GM12878 (cell line): Measurements from ENCODE around the gene NUMB. TPM values are rescaled to one million over a fixed set of nuclear protein-coding genes. Genes with fewer than 3 reads are reported as not detected.

ENCODE experiments used
- ATAC-seq: fragments of 200-7000 bp; cut with Tn5 transposase; 3 replicates; pipeline ENCODE4 v1.9.1; 2020; ENCODE audit warnings: mild to moderate bottlenecking, moderate library complexity
- BruUV-seq: library from RNA; stranded (reverse); fragments of 400-500 nt; replicated peaks from 2 replicates; lab custom pipeline; 2021; lab: Mats Ljungman, UMichigan
- CTCF ChIA-PET: fragments of 300-600 bp; sonication (Branson Sonifier 250); formaldehyde crosslinking; extraction: SDS; loops from one replicate; lab custom pipeline; 2021; ENCODE audit warnings: inconsistent platforms; lab: Yijun Ruan, JAX
- POLR2A ChIA-PET: fragments of 350-600 bp; formaldehyde crosslinking; extraction: SDS; loops from one replicate; lab custom pipeline; 2021; ENCODE audit warnings: inconsistent platforms; lab: Charles Lee
- RAD21 ChIA-PET: fragments of 300-600 bp; sonication (Branson Sonifier 250); formaldehyde crosslinking; loops from one replicate; lab custom pipeline; 2023; ENCODE audit warnings: antibody characterized with exemption; ENCODE audit not compliant: unreplicated experiment; lab: Charles Lee
- SMC1A ChIA-PET: fragments of 300-600 bp; sonication (Branson Sonifier 250); formaldehyde crosslinking; loops from one replicate; lab custom pipeline; 2023; ENCODE audit not compliant: unreplicated experiment, uncharacterized antibody; lab: Charles Lee
- DNase-seq: peaks from one replicate; pipeline ENCODE4 v3.0.0-alpha.2; 2011; ENCODE audit warnings: low read depth, low spot score
- FAIRE-seq: peaks from 3 replicates; lab custom pipeline; 2011; peaks lifted over from hg19 to GRCh38; lab: Jason Lieb, UNC
- H2AFZ ChIP-seq: 2 replicates; pipeline ENCODE4 v1.6.0; 2011; ENCODE audit warnings: low read depth, low read length, control low read depth; ENCODE audit not compliant: control insufficient read depth
- H3K27ac ChIP-seq: 2 replicates; pipeline ENCODE4 v1.5.1; 2011; ENCODE audit warnings: control low read depth; ENCODE audit not compliant: control insufficient read depth, insufficient read depth
- H3K27me3 ChIP-seq, 2 experiments: replicated peaks in 1 of 2; 2 replicates each; pipeline versions ENCODE4 v1.6.0 to v1.6.1; 2011; ENCODE audit warnings: low read length in 1 of 2; ENCODE audit not compliant: control insufficient read depth in 2 of 2, insufficient read depth in 2 of 2
- H3K36me3 ChIP-seq, 2 experiments: 2 replicates each; pipeline ENCODE4 v1.5.1; 2011; ENCODE audit warnings: low read length in 1 of 2; ENCODE audit not compliant: control insufficient read depth in 2 of 2, insufficient read depth in 2 of 2
- H3K4me1 ChIP-seq: 2 replicates; pipeline ENCODE4 v1.6.1; 2011; ENCODE audit warnings: mild to moderate bottlenecking, low read length, moderate library complexity, mixed read lengths; ENCODE audit not compliant: control insufficient read depth, insufficient read depth
- H3K4me2 ChIP-seq: 2 replicates; pipeline ENCODE4 v1.6.0; 2011; ENCODE audit warnings: control low read depth; ENCODE audit not compliant: control insufficient read depth, insufficient read depth
- H3K4me3 ChIP-seq: fragments of 200-600 bp; sonication (generic); 2 replicates; pipeline ENCODE4 v1.5.1; 2016
- H3K79me2 ChIP-seq: 2 replicates; pipeline ENCODE4 v1.6.0; 2011; ENCODE audit warnings: low read length; ENCODE audit not compliant: control insufficient read depth, insufficient read depth
- H3K9ac ChIP-seq: 2 replicates; pipeline ENCODE4 v1.8.0; 2011; ENCODE audit warnings: low read length, control low read depth, mixed read lengths; ENCODE audit not compliant: control insufficient read depth, insufficient read depth
- H3K9me3 ChIP-seq: replicated peaks from 3 replicates; pipeline ENCODE4 v1.5.1; 2011; ENCODE audit warnings: mild to moderate bottlenecking, low read length; ENCODE audit not compliant: control insufficient read depth, insufficient read depth
- H4K20me1 ChIP-seq: 2 replicates; pipeline ENCODE4 v1.6.0; 2011; ENCODE audit not compliant: control insufficient read depth, insufficient read depth
- CBX3 ChIP-seq: fragments of 200-600 bp; sonication (generic); IDR thresholded peaks from 2 replicates; pipeline ENCODE4 v1.6.1; 2016; ENCODE audit warnings: low read depth, borderline replicate concordance
- EED ChIP-seq: sonication (generic); IDR thresholded peaks from 2 replicates; pipeline ENCODE4 v1.6.1; 2016; ENCODE audit warnings: antibody characterized with exemption, low read depth
- MEF2B ChIP-seq: fragments of 450-650 bp; IDR thresholded peaks from 2 replicates; pipeline ENCODE4 v1.6.1; 2018; ENCODE audit warnings: mild to moderate bottlenecking, moderate library complexity; ENCODE audit not compliant: partially characterized antibody, poor library complexity, severe bottlenecking
- NFXL1 ChIP-seq: fragments of 450-650 bp; IDR thresholded peaks from 2 replicates; pipeline ENCODE4 v1.6.1; 2017; ENCODE audit warnings: antibody characterized with exemption, mild to moderate bottlenecking, borderline replicate concordance
- WGBS: methylation state at CpG from one replicate; pipeline ENCODE4 v1.1.6; 2016; ENCODE audit warnings: low lambda C conversion rate; ENCODE audit not compliant: insufficient replicate concordance, insufficient coverage; ENCODE audit errors: missing lambda C conversion rate; 5-methylcytosine and 5-hydroxymethylcytosine counted together
- in situ Hi-C: fragments of 300-500 bp; cut with MboI; formaldehyde crosslinking; loops from 9 replicates; pipeline ENCODE4 v1.14.3; 2018; ENCODE audit warnings: mixed read lengths
- intact Hi-C: fragments of 100-400 bp; cut with micrococcal nuclease; formaldehyde crosslinking; loops from one replicate; pipeline ENCODE4 v1.14.2; 2022; ENCODE audit not compliant: unreplicated experiment
- polyA plus RNA-seq, 11 experiments: library from polyadenylated mRNA; depleted of rRNA in 4 of 11; unstranded in 6 of 11; stranded (reverse) in 5 of 11; fragments of >200 nt; fragmentation: Nextera tagmentation in 4 of 11; fragmentation: Illumina TruSeq in 1 of 11; extraction: Ambion mirVana in 4 of 11; extraction: Trizol in 1 of 11; gene quantifications; 1 replicate in 1 of 11; 2 replicates in 10 of 11; pipeline versions ENCODE4 v1.2.1 to v1.2.3, GENCODE V29; 2011 to 2016; ENCODE audit warnings: inconsistent platforms in 2 of 11, missing spikeins in 2 of 11, low read depth in 1 of 11
- total RNA-seq, 4 experiments: library from RNA; depleted of rRNA in 3 of 4; stranded (reverse); fragments of >200 nt in 3 of 4; fragmentation: Illumina TruSeq in 1 of 4; extraction: Trizol in 1 of 4; gene quantifications; 2 replicates each; pipeline versions ENCODE4 v1.2.1 to v1.2.3, GENCODE V29; 2013 to 2021
- TF ChIP-seq, protein P1 (sequence below): IDR thresholded peaks from 2 replicates; pipeline ENCODE4 v1.6.1; 2012; ENCODE audit warnings: mild to moderate bottlenecking, low read depth, low read length

NUMB gene
- total and polyA plus RNA-seq, 10 of the 15 experiments (the other 5 are each of a cell fraction or from before 2014, with no cell fraction given): 22.0 to 147 (median 48.9) TPM

DNA sequence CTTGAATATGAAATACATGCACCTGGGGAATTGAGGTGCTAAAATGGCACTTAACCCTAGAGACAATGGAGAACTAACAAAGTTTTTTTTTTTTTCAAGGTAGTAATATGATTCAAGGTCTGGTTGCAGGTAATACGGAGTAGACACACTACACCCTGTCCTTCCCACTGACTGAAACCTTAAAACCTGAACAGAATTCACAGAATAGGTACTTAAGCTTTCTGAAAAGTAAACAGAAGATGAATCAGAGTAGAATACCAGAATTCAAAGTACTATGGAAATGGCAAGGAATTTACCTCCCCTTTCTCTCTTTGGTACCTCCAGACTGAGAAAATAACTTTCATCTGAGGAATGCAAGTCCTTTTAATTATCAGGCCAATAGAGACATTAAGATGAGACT is 133.8 kb downstream of the NUMB start:
- Histone ChIP-seq H3K9ac (no peak overlapping the region), H2AFZ (no peak overlapping the region)
- ATAC-seq: no peak
- no peak for DNase-seq
- WGBS: 95% methylated on average over 1 of the region's 1 CpG
- TF ChIP-seq CBX3 (no peak), MEF2B (peak; percentile 17), EED (no peak), NFXL1 (no peak)
- TF ChIP-seq, protein P1, sequence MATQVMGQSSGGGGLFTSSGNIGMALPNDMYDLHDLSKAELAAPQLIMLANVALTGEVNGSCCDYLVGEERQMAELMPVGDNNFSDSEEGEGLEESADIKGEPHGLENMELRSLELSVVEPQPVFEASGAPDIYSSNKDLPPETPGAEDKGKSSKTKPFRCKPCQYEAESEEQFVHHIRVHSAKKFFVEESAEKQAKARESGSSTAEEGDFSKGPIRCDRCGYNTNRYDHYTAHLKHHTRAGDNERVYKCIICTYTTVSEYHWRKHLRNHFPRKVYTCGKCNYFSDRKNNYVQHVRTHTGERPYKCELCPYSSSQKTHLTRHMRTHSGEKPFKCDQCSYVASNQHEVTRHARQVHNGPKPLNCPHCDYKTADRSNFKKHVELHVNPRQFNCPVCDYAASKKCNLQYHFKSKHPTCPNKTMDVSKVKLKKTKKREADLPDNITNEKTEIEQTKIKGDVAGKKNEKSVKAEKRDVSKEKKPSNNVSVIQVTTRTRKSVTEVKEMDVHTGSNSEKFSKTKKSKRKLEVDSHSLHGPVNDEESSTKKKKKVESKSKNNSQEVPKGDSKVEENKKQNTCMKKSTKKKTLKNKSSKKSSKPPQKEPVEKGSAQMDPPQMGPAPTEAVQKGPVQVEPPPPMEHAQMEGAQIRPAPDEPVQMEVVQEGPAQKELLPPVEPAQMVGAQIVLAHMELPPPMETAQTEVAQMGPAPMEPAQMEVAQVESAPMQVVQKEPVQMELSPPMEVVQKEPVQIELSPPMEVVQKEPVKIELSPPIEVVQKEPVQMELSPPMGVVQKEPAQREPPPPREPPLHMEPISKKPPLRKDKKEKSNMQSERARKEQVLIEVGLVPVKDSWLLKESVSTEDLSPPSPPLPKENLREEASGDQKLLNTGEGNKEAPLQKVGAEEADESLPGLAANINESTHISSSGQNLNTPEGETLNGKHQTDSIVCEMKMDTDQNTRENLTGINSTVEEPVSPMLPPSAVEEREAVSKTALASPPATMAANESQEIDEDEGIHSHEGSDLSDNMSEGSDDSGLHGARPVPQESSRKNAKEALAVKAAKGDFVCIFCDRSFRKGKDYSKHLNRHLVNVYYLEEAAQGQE: no peak
- TF ChIP-seq, all 136 proteins: peak for 1
- Histone ChIP-seq H4K20me1 (no peaks in the 10 kb centered on the region), H3K79me2 (no peaks in the 10 kb centered on the region), H3K9me3 (no peaks in the 10 kb centered on the region), H3K27me3 (no peaks in the 10 kb centered on the region), H3K4me1 (no peaks in the 10 kb centered on the region), H3K27ac (no peak overlapping the region), H3K4me2 (no peak overlapping the region), H3K4me3 (no peak overlapping the region), H3K36me3 (peaks cover 0 to 2% of the 10 kb centered on the region in 2 experiments; a peak in 1 of 4 replicates)
- SMC1A ChIA-PET: interaction anchor here (0.6 to 3.4 kb wide), 12 partner anchors 10 to 139 kb away, joined by 3 to 11 read pairs (median 6); no protein-coding TSS in a partner anchor
- no peak for FAIRE-seq
- intact Hi-C loops (no loop called here), in situ Hi-C loops (no loop called here)
- CTCF ChIA-PET: interaction anchor here (1.3 to 4.4 kb wide), 3 partner anchors 11 to 92 kb away, joined by 4 to 11 read pairs (median 5); no protein-coding TSS in a partner anchor
- POLR2A ChIA-PET: interaction anchor here (1.0 to 2.6 kb wide), 3 partner anchors 13 to 21 kb away, joined by 4 to 8 read pairs (median 5); no protein-coding TSS in a partner anchor
- BruUV-seq: no TSS peak
- RAD21 ChIA-PET: interaction anchor here (0.8 to 1.3 kb wide), 4 partner anchors 23 to 130 kb away, joined by 3 to 5 read pairs (median 4); no protein-coding TSS in a partner anchor
